ENCODE measurements around the gene TSPAN5. TPM values are rescaled to one million over a fixed set of nuclear protein-coding genes. Genes with fewer than 3 reads are reported as not detected.

Gene TSPAN5
- total and polyA plus RNA-seq, 3 experiments from 2014 or later, result 15.9 to 29.7 (median 16.7) TPM

GRCh38 chr4:98522062-98522461, 136.3 kb downstream of the TSPAN5 start:
- H3K4me3 ChIP-seq (ENCODE audit: low read length), result no peak overlapping the region
- no peaks in the 10 kb centered on the region for H3K9me3 Mint-ChIP-seq
- ChIA-PET POLR2A (no interaction called here), CTCF (no interaction called here)
- H3K36me3 Mint-ChIP-seq, result peaks cover 0 to 6% (median 1%) of the 10 kb centered on the region in 3 donors
- peak overlapping the region in 1 of 7 donors; percentile 21 for H3K4me3 Mint-ChIP-seq
- no peak overlapping the region for H3K27ac ChIP-seq (ENCODE audit: low read depth, low read length)
- H3K27ac Mint-ChIP-seq, result peak overlapping the region in 3 of 8 donors; percentile 12 to 46 (median 31)
- H3K27me3 ChIP-seq (ENCODE audit: insufficient read depth, low read length, poor library complexity, severe bottlenecking), result no peaks in the 10 kb centered on the region
- H3K27me3 Mint-ChIP-seq, result no peaks in the 10 kb centered on the region
- H3K4me1 Mint-ChIP-seq, result peaks cover 21 to 73% (median 62%) of the 10 kb centered on the region in 3 donors
- H3K36me3 ChIP-seq (ENCODE audit: insufficient read depth, low read length), result no peaks in the 10 kb centered on the region
- no peaks in the 10 kb centered on the region for H3K9me3 ChIP-seq (ENCODE audit: low read length)
- no peak for DNase-seq
- H3K4me1 ChIP-seq (ENCODE audit: insufficient read depth, low read length), result peaks cover 5% of the 10 kb centered on the region

DNA sequence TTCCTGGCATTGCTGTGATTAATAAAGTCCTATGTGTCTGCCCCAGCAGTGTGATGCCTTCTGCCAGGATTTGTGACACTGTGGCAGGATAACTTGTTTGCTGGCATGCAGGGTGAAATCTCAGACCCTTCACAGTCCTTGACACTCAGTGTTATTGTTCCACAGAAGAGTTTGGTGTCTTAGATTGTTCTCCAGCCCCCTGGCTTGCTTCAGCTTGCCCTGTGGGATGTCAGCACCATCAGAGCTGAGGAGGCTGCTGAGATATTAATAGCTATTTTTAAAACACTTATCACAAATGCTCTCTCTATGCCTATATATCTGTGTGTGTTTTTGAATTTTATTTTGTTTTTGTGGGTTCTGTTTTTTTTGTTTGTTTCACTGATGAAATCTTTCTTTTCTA, 136.9 kb downstream of the TSPAN5 start:
- H3K36me3 Mint-ChIP-seq, result peaks cover 0 to 6% (median 3%) of the 10 kb centered on the region in 3 donors
- CTCF ChIA-PET, result no interaction called here

DNA sequence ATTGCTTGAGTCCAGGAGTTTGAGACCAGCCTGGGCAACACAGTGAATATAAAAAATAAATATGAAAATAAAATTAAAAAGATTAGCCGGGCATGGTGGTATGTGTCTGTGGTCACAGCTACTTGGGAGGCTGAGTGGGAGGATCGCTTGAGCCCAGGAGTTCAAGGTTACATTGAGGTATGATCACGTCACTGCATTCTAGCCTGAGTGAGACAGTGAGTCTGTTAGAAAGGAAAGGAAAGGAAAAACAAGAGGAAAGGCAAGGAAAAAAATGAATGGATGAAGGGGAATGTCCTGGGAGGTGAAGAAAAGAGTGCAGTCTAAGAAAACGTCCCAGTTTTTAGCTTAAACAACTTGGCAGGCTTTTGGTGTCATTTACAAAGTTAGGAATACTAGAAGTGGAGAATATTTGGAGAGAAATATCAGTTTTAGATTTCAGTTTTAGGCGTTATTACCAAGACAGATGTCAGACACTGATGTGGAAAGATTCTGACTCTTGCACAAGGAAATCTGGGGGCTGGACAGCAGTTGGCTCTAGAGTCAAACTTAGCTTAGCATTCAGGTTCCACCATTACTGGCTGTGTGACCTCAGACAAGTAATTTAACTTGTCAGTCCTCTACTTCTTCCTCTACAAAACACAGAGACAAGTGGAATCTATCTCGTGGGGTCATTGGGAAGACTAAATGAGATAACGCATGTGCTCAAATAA, 139.0 kb downstream of the TSPAN5 start:
- Mint-ChIP-seq H3K4me3 (no peak overlapping the region), H3K9me3 (peaks cover 0 to 4% (median 2%) of the 10 kb centered on the region in 5 donors), H3K4me1 (peaks cover 32 to 75% (median 75%) of the 10 kb centered on the region in 3 donors), H3K27me3 (no peaks in the 10 kb centered on the region), H3K27ac (peak overlapping the region in 4 of 8 donors; percentile 15 to 77 (median 57)), H3K36me3 (peaks cover 0 to 6% (median 4%) of the 10 kb centered on the region in 3 donors)
- Histone ChIP-seq H3K36me3 (ENCODE audit: insufficient read depth, low read length) (no peaks in the 10 kb centered on the region), H3K27me3 (ENCODE audit: insufficient read depth, low read length, poor library complexity, severe bottlenecking) (no peaks in the 10 kb centered on the region), H3K27ac (ENCODE audit: low read depth, low read length) (no peak overlapping the region), H3K4me3 (ENCODE audit: low read length) (no peak overlapping the region), H3K9me3 (ENCODE audit: low read length) (no peaks in the 10 kb centered on the region), H3K4me1 (ENCODE audit: insufficient read depth, low read length) (peaks cover 9% of the 10 kb centered on the region)
- CTCF ChIA-PET, result no interaction called here
- DNase-seq, result no peak
- POLR2A ChIA-PET, result no interaction called here

More for the DNA sequence above, 136.9 kb downstream of the TSPAN5 start:
- H3K9me3 Mint-ChIP-seq, result peaks cover 0 to 4% (median 2%) of the 10 kb centered on the region in 5 donors
- H3K4me1 ChIP-seq (ENCODE audit: insufficient read depth, low read length), result peaks cover 5% of the 10 kb centered on the region
- H3K4me3 ChIP-seq (ENCODE audit: low read length), result no peak overlapping the region
- H3K27me3 Mint-ChIP-seq, result no peaks in the 10 kb centered on the region
- H3K36me3 ChIP-seq (ENCODE audit: insufficient read depth, low read length), result no peaks in the 10 kb centered on the region
- no peaks in the 10 kb centered on the region for H3K9me3 ChIP-seq (ENCODE audit: low read length)
- no peaks in the 10 kb centered on the region for H3K27me3 ChIP-seq (ENCODE audit: insufficient read depth, low read length, poor library complexity, severe bottlenecking)
- peak overlapping the region in 4 of 8 donors; percentile 19 to 58 (median 45) for H3K27ac Mint-ChIP-seq
- H3K27ac ChIP-seq (ENCODE audit: low read depth, low read length), result no peak overlapping the region
- POLR2A ChIA-PET, result no interaction called here
- no peak overlapping the region for H3K4me3 Mint-ChIP-seq
- peaks cover 21 to 71% (median 62%) of the 10 kb centered on the region in 3 donors for H3K4me1 Mint-ChIP-seq
- no peak for DNase-seq

DNA sequence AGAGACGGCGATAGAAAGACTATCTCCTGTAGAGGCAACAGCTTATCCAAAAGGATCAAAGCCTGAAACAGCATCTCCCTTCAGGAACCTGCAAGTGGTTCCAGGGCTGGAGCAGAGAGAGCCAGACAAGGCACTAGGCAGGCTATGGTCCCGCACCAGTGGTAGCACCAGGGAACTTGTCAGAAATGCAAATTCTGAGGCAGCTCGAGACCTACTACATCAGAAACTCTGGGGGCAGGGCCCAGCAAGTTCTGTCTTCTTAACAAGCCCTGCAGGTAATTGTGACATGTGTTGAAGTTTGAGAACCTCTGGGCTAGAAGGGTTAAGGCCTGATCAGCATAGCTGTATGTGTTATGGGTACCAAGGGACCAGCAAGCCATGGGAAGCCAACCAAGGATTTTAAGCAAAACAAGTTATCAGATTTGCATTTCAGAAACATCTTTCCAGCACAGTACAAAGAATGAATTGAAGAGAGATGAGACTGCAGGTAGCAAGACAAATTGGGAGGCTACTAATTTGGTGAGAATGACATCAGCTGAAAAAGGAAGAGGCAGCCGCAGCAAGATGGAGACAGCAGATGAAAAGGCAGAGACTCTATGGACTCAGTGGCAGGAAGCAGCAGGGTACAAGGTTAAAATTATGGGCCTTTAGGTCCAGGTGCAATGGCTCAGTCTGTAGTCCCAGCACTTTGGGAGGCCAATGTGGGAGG, 139.7 kb downstream of the TSPAN5 start:
- no peaks in the 10 kb centered on the region for H3K27me3 Mint-ChIP-seq
- H3K27me3 ChIP-seq (ENCODE audit: insufficient read depth, low read length, poor library complexity, severe bottlenecking), result no peaks in the 10 kb centered on the region
- H3K4me3 Mint-ChIP-seq, result peak overlapping the region in 1 of 7 donors; percentile 17
- ChIA-PET POLR2A (no interaction called here), CTCF (no interaction called here)
- no peak overlapping the region for H3K27ac ChIP-seq (ENCODE audit: low read depth, low read length)
- peak overlapping the region in 7 of 8 donors; percentile 0 to 64 (median 32) for H3K27ac Mint-ChIP-seq
- H3K36me3 Mint-ChIP-seq, result peaks cover 0 to 6% (median 4%) of the 10 kb centered on the region in 3 donors
- H3K36me3 ChIP-seq (ENCODE audit: insufficient read depth, low read length), result no peaks in the 10 kb centered on the region
- no peak overlapping the region for H3K4me3 ChIP-seq (ENCODE audit: low read length)
- H3K9me3 Mint-ChIP-seq, result peaks cover 0 to 4% (median 2%) of the 10 kb centered on the region in 5 donors
- peaks cover 9% of the 10 kb centered on the region for H3K4me1 ChIP-seq (ENCODE audit: insufficient read depth, low read length)
- no peak for DNase-seq
- H3K9me3 ChIP-seq (ENCODE audit: low read length), result no peaks in the 10 kb centered on the region
- peaks cover 29 to 73% (median 69%) of the 10 kb centered on the region in 3 donors for H3K4me1 Mint-ChIP-seq

DNA sequence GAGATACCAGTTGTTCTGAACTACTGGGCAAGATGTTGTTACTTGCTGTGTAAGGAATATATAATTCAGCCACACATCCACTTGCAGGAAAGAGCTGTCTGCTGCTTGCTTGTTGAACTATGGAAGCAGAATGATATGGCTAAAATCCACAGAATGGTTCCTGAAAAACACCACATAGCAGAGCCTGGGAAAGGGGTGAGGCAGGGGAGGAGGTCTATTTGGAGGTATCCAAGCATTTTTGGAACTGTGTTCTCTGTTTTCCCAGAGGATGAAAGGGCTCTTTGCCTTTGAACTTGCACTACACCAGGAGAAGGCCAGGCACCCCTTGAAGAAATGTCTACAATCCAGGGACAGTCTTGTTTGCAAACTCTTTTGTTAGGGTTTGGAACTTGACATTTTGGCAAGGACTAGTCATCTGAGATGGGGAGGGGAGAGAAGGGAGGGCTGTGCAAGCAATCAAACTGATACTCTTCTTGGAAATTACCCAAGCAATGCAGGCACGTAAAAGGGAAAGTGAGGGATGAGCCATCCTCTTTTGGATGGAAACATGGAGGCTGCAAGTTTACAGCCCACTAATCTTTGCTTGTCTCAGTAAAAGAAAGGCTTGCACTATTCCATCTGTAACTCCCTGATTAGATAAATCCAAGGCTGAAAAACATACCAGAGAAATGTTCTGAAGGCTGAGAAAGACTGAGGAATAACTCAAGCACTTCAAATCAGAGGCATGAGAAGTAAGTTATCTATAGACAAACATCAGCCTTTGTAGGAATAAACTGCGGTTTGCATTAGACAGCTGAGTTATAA, 141.0 kb downstream of the TSPAN5 start:
- Histone ChIP-seq H3K4me3 (ENCODE audit: low read length) (no peak overlapping the region), H3K27ac (ENCODE audit: low read depth, low read length) (no peak overlapping the region), H3K27me3 (ENCODE audit: insufficient read depth, low read length, poor library complexity, severe bottlenecking) (no peaks in the 10 kb centered on the region), H3K36me3 (ENCODE audit: insufficient read depth, low read length) (no peaks in the 10 kb centered on the region), H3K4me1 (ENCODE audit: insufficient read depth, low read length) (peaks cover 9% of the 10 kb centered on the region), H3K9me3 (ENCODE audit: low read length) (no peaks in the 10 kb centered on the region)
- Mint-ChIP-seq H3K4me3 (no peak overlapping the region), H3K9me3 (peaks cover 0 to 4% (median 2%) of the 10 kb centered on the region in 5 donors), H3K27me3 (no peaks in the 10 kb centered on the region), H3K4me1 (peaks cover 36 to 71% (median 69%) of the 10 kb centered on the region in 3 donors), H3K36me3 (peaks cover 0 to 6% (median 6%) of the 10 kb centered on the region in 3 donors), H3K27ac (peak overlapping the region in 1 of 8 donors; percentile 7)
- POLR2A ChIA-PET, result no interaction called here
- CTCF ChIA-PET, result interaction anchor here (1.1 kb wide), 1 partner anchor 50 kb away, joined by 4 read pairs; no protein-coding TSS in a partner anchor
- no peak for DNase-seq

- DNase-seq, result no peak
- peaks cover 4% of the 10 kb centered on the region for H3K4me1 ChIP-seq (ENCODE audit: insufficient read depth, low read length)
- H3K9me3 Mint-ChIP-seq, result peaks cover 0 to 4% (median 2%) of the 10 kb centered on the region in 5 donors
- no peak overlapping the region for H3K4me3 ChIP-seq (ENCODE audit: low read length)
- no peaks in the 10 kb centered on the region for H3K9me3 ChIP-seq (ENCODE audit: low read length)
- no peaks in the 10 kb centered on the region for H3K27me3 Mint-ChIP-seq
- H3K4me3 Mint-ChIP-seq, result no peak overlapping the region
- H3K27me3 ChIP-seq (ENCODE audit: insufficient read depth, low read length, poor library complexity, severe bottlenecking), result no peaks in the 10 kb centered on the region
- POLR2A ChIA-PET, result no interaction called here
- peaks cover 0 to 6% (median 6%) of the 10 kb centered on the region in 3 donors for H3K36me3 Mint-ChIP-seq
- CTCF ChIA-PET, result interaction anchor here (1.1 kb wide), 1 partner anchor 49 kb away, joined by 4 read pairs; no protein-coding TSS in a partner anchor
- peak overlapping the region in 1 of 8 donors; percentile 90 for H3K27ac Mint-ChIP-seq
- H3K27ac ChIP-seq (ENCODE audit: low read depth, low read length), result no peak overlapping the region
- H3K36me3 ChIP-seq (ENCODE audit: insufficient read depth, low read length), result no peaks in the 10 kb centered on the region
- H3K4me1 Mint-ChIP-seq, result peaks cover 31 to 63% (median 61%) of the 10 kb centered on the region in 3 donors
Observed at GRCh38 chr4:98516441-98517217, 141.8 kb downstream of the TSPAN5 start.

GRCh38 chr4:98516042-98516440, 142.4 kb downstream of the TSPAN5 start:
- Histone ChIP-seq H3K4me1 (ENCODE audit: insufficient read depth, low read length) (peaks cover 7% of the 10 kb centered on the region), H3K9me3 (ENCODE audit: low read length) (no peaks in the 10 kb centered on the region), H3K4me3 (ENCODE audit: low read length) (no peak overlapping the region), H3K27ac (ENCODE audit: low read depth, low read length) (no peak overlapping the region), H3K36me3 (ENCODE audit: insufficient read depth, low read length) (no peaks in the 10 kb centered on the region), H3K27me3 (ENCODE audit: insufficient read depth, low read length, poor library complexity, severe bottlenecking) (no peaks in the 10 kb centered on the region)
- ChIA-PET POLR2A (no interaction called here), CTCF (interaction anchor here (1.1 kb wide), 1 partner anchor 48 kb away, joined by 4 read pairs; no protein-coding TSS in a partner anchor)
- Mint-ChIP-seq H3K4me1 (peaks cover 34 to 64% (median 61%) of the 10 kb centered on the region in 3 donors), H3K27me3 (no peaks in the 10 kb centered on the region), H3K9me3 (peaks cover 0 to 4% (median 2%) of the 10 kb centered on the region in 5 donors), H3K27ac (peak overlapping the region in 1 of 8 donors; percentile 72), H3K4me3 (peak overlapping the region in 1 of 7 donors; percentile 18), H3K36me3 (peaks cover 0 to 6% (median 6%) of the 10 kb centered on the region in 3 donors)
- no peak for DNase-seq

Data from CD8-positive, alpha-beta memory T cell (primary cell).